Heart left ventricle (tissue), 13 donors: ENCODE data around the gene C4orf54.

Experiments
- POLR2A ChIP-seq, 2 donors: fragments of 450-650 bp; IDR thresholded peaks; one replicate each; pipeline ENCODE4 v1.6.1; 2017; ENCODE audit warnings: antibody characterized with exemption in 2 of 2, mild to moderate bottlenecking in 2 of 2, moderate library complexity in 2 of 2
- TF ChIP-seq, protein P1 (sequence below), 12 donors: fragments of 200-600 bp; sonication (generic) in 4 of 12; IDR thresholded peaks; one replicate each; pipeline versions ENCODE4 v1.5.0 to v1.8.0; 2018 to 2022; ENCODE audit warnings: antibody characterized with exemption in 12 of 12, mild to moderate bottlenecking in 5 of 12
- donor health status: ischemic (EF 13 %, LVEDD 7.1; RV severe dilation, severe dysfunction).
- donor health status: DM: no; HTN: yes; CAD: no.
- donor health status: DM: no; HTN: no; CAD: no.
- donor health status: ischemic (EF 25% LVEDD 6.9; RV normal size, moderate dysfunction).
- donor health status: ischemic (EF 25% LVEDD 5.7; RV mildly dilated, moderate dysfunction).
- donor health status: ischemic (EF 35%, LVEDD 5.7; RV mildly dilated, moderate dysfunction).
- donor health status: nonischemic (EF 11% LVEDD 7.7; RV severe dilation, severe dysfunction).
- donor health status: DM: yes; HTN: yes; CAD: no.
- donor health status: PGD.
- donor health status: ischemic (EF 29% LVEDD 5.4; RV normal size, mild dysfunction).
- donor health status: nonischemic (EF 23%, LVEDD 6.1; RV moderate dilation, normal function).

DNA sequence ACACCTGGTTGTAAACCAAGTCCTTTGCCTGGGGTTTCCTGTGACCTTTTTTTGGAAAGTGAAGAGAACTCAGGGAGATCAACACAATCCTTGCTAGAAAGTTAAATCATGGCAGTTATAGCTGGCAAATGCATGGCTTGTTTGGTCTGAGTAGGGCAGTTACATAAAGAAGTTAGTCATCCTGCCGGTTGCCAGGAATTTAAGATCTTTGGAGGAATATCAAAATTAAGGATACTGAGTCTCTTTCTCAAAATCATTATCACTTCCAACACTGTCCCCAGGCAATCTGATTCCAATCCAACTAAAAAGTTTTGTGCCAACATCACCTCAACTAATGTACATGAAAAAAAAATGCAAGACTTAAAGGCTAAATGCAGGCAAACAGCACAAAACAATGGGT is 40.3 kb downstream of the C4orf54 start:
- TF ChIP-seq, protein P1, sequence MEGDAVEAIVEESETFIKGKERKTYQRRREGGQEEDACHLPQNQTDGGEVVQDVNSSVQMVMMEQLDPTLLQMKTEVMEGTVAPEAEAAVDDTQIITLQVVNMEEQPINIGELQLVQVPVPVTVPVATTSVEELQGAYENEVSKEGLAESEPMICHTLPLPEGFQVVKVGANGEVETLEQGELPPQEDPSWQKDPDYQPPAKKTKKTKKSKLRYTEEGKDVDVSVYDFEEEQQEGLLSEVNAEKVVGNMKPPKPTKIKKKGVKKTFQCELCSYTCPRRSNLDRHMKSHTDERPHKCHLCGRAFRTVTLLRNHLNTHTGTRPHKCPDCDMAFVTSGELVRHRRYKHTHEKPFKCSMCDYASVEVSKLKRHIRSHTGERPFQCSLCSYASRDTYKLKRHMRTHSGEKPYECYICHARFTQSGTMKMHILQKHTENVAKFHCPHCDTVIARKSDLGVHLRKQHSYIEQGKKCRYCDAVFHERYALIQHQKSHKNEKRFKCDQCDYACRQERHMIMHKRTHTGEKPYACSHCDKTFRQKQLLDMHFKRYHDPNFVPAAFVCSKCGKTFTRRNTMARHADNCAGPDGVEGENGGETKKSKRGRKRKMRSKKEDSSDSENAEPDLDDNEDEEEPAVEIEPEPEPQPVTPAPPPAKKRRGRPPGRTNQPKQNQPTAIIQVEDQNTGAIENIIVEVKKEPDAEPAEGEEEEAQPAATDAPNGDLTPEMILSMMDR (IDR thresholded peaks at IDR 0.05): no peak
- no peak for TF ChIP-seq POLR2A (IDR thresholded peaks at IDR 0.05)
